HepG2 (cell line): ENCODE results near the gene IL2RA. TPM values are rescaled to one million over a fixed set of nuclear protein-coding genes. Genes with fewer than 3 reads are reported as not detected.

Experiments
- ATF2 ChIP-seq: sonication (generic); formaldehyde crosslinking; IDR thresholded peaks from 2 replicates; pipeline ENCODE4 v1.4.0; 2020; ENCODE audit warnings: missing genetic modification reagents
- E2F2 ChIP-seq: sonication (generic); formaldehyde crosslinking; IDR thresholded peaks from 2 replicates; pipeline ENCODE4 v1.4.0; 2020; ENCODE audit warnings: missing genetic modification reagents, borderline replicate concordance
- HCFC1 ChIP-seq: fragments of 150-350 bp; IDR thresholded peaks from 2 replicates; pipeline ENCODE4 v1.6.1; 2014; ENCODE audit warnings: low read depth, low read length
- IKZF1 ChIP-seq: fragments of 450-650 bp; IDR thresholded peaks from 2 replicates; pipeline ENCODE4 v1.7.1; 2016
- KLF15 ChIP-seq: sonication (generic); formaldehyde crosslinking; IDR thresholded peaks from 2 replicates; pipeline ENCODE4 v1.8.1; 2023; ENCODE audit warnings: borderline replicate concordance, mild to moderate bottlenecking, inconsistent platforms, missing genetic modification reagents, mixed read lengths
- MTF1 ChIP-seq: sonication (generic); formaldehyde crosslinking; IDR thresholded peaks from 2 replicates; pipeline ENCODE4 v1.5.0; 2020; ENCODE audit warnings: missing genetic modification reagents
- MTF2 ChIP-seq: sonication (generic); formaldehyde crosslinking; IDR thresholded peaks from 2 replicates; pipeline ENCODE4 v1.5.0; 2020; ENCODE audit warnings: missing genetic modification reagents, borderline replicate concordance
- POLR2G ChIP-seq: fragments of 200-400 bp; formaldehyde crosslinking; IDR thresholded peaks from 2 replicates; pipeline ENCODE4 v1.6.1; 2018; ENCODE audit warnings: mild to moderate bottlenecking, low read depth, low read length, moderate library complexity
- RFXANK ChIP-seq: IDR thresholded peaks from 2 replicates; pipeline ENCODE4 v1.6.1; 2016
- TCF12 ChIP-seq, 2 experiments: fragments of 450-650 bp in 1 of 2; sonication (generic) in 1 of 2; formaldehyde crosslinking in 1 of 2; IDR thresholded peaks; 2 replicates each; pipeline versions ENCODE4 v1.6.1 to v1.8.0; 2017 to 2022; ENCODE audit warnings: antibody characterized with exemption in 1 of 2, mild to moderate bottlenecking in 1 of 2, missing genetic modification reagents in 1 of 2, moderate library complexity in 1 of 2
- ZC3H4 ChIP-seq: sonication (generic); formaldehyde crosslinking; IDR thresholded peaks from 2 replicates; pipeline ENCODE4 v1.4.0; 2020; ENCODE audit warnings: missing genetic modification reagents, borderline replicate concordance
- ZNF142 ChIP-seq: sonication (generic); formaldehyde crosslinking; IDR thresholded peaks from 2 replicates; pipeline ENCODE4 v1.4.0; 2020; ENCODE audit warnings: missing genetic modification reagents
- ZNF646 ChIP-seq: sonication (generic); formaldehyde crosslinking; IDR thresholded peaks from 2 replicates; pipeline ENCODE4 v1.9.0; 2021; ENCODE audit warnings: mild to moderate bottlenecking, missing genetic modification reagents
- polyA plus RNA-seq, 8 experiments: library from polyadenylated mRNA; depleted of rRNA in 3 of 8; stranded (reverse) in 7 of 8; unstranded in 1 of 8; fragments of >200 nt; fragmentation: Illumina TruSeq in 4 of 8; extraction: Trizol in 4 of 8; gene quantifications; 2 replicates each; pipeline versions ENCODE4 v1.2.1 to v1.2.3, GENCODE V29; 2011 to 2016; ENCODE audit warnings: low read depth in 4 of 8, missing spikeins in 1 of 8, mixed read lengths in 1 of 8; ENCODE audit not compliant: insufficient read depth in 1 of 8
- total RNA-seq, 5 experiments: library from RNA; depleted of rRNA; stranded (reverse); fragments of >200 nt; fragmentation: Illumina TruSeq; extraction: Trizol; gene quantifications; 2 replicates each; pipeline ENCODE4 v1.2.3, GENCODE V29; 2016; ENCODE audit warnings: low read depth in 1 of 5

Gene IL2RA
- total and polyA plus RNA-seq, 2 of the 13 experiments (the other 11 are each of a cell fraction or from before 2014, with no cell fraction given), result not detected

- no peak for TF ChIP-seq ZC3H4
- TF ChIP-seq TCF12 (IDR thresholded peaks at IDR 0.05), result no peak
- TF ChIP-seq TCF12 (CRISPR knock-in tag; IDR thresholded peaks at IDR 0.05), result no peak
- no peak for TF ChIP-seq IKZF1
- no peak for TF ChIP-seq HCFC1
- TF ChIP-seq ZNF142 (CRISPR knock-in tag), result no peak
- no peak for TF ChIP-seq MTF2 (CRISPR knock-in tag)
- no peak for TF ChIP-seq KLF15 (CRISPR knock-in tag)
- TF ChIP-seq MTF1 (CRISPR knock-in tag), result no peak
- TF ChIP-seq ZNF646 (CRISPR knock-in tag), result no peak
- no peak for TF ChIP-seq ATF2 (CRISPR knock-in tag)
- no peak for TF ChIP-seq E2F2 (CRISPR knock-in tag)
- no peak; the same call in 1 of the 2 replicates for TF ChIP-seq POLR2G
- TF ChIP-seq RFXANK (CRISPR knock-in tag), result no peak
Observed at GRCh38 chr10:6089334-6090219, 27.4 kb upstream of the IL2RA start (continued).
